ENCODE data around the gene IFT88.

IFT88 gene

GRCh38 chr13:20719783-20720182 lies 152.8 kb downstream of the IFT88 start:
- no peak overlapping the region for H3K4me3 ChIP-seq (ENCODE audit: low read depth, low read length)
- TF ChIP-seq CTCF (IDR thresholded peaks at IDR 0.05; ENCODE audit: low read depth, low read length, missing control alignments), result no peak
- DNase-seq (ENCODE audit: low read depth), result no peak

DNA sequence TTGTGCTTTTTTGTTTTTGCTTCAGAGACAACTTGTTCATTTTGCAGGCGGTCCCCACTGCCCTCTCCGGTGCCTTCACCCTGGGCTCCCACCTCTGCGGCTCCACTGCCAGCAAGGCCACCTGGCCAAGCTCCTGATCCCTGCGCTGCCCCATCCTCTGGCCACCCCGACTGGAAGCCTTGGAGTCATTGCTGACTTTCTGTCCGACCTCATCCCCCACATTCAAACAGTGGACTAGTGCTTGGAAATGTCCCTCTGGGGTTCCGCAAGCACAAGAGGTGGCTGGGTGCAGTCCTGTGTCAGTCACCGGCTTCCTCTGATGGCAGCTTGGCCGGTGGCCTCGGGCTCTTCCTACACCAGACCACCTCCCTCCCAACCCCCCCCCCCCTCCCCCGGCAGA lies 153.5 kb downstream of the IFT88 start:
- no peak for TF ChIP-seq CTCF (IDR thresholded peaks at IDR 0.05; ENCODE audit: low read depth, low read length, missing control alignments)
- no peak overlapping the region for H3K4me3 ChIP-seq (ENCODE audit: low read depth, low read length)
- DNase-seq (ENCODE audit: low read depth), result no peak

GRCh38 chr13:20721058-20721453 lies 154.1 kb downstream of the IFT88 start:
- H3K4me3 ChIP-seq (ENCODE audit: low read depth, low read length), result no peak overlapping the region
- no peak for TF ChIP-seq CTCF (IDR thresholded peaks at IDR 0.05; ENCODE audit: low read depth, low read length, missing control alignments)
- no peak for DNase-seq (ENCODE audit: low read depth)

- no peak for TF ChIP-seq CTCF (IDR thresholded peaks at IDR 0.05; ENCODE audit: low read depth, low read length, missing control alignments)
- no peak for DNase-seq (ENCODE audit: low read depth)
- H3K4me3 ChIP-seq (ENCODE audit: low read depth, low read length), result no peak overlapping the region
Measured at GRCh38 chr13:20721454-20722357, 154.7 kb downstream of the IFT88 start.

- H3K4me3 ChIP-seq (ENCODE audit: low read depth, low read length), result no peak overlapping the region
- TF ChIP-seq CTCF (IDR thresholded peaks at IDR 0.05; ENCODE audit: low read depth, low read length, missing control alignments), result no peak
- DNase-seq (ENCODE audit: low read depth), result no peak
Measured at GRCh38 chr13:20727856-20728255, 160.9 kb downstream of the IFT88 start.

DNA sequence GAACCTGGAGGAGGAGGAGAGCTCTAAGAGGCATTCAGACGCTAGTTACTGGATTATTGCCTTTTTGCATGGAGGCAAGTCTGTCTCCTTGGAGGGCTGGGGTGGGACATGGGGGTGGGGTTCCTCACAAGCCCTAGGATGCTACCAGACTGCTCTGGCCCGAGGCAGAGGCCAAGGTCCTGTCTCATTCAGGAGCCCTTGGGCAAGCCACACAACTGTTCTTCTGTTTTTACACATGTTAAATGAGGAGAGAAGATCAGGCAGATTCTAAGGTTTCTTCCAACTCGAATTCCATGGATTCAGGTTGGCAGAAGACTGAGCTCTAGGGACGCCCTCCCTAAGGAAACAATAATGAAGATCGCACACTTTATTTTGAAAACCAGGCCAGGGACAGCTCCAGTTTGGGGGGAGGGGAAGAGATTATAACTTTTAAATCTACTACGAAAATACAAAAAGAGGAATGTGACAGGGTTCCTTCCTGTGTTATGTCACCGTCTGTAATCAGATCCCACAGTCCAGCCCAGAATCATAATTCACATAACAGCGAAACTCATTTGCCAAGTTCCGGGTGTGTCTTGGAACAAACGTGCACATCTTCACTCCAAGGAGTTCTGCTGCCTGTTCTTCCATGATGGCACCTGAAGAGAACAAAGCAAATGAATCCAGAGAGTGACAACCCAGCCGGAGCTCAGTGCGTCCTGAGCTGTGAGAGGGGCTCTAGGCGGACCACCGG lies 161.8 kb downstream of the IFT88 start:
- TF ChIP-seq CTCF (IDR thresholded peaks at IDR 0.05; ENCODE audit: low read depth, low read length, missing control alignments), result no peak
- H3K4me3 ChIP-seq (ENCODE audit: low read depth, low read length), result no peak overlapping the region
- no peak for DNase-seq (ENCODE audit: low read depth)
